ENCODE results near the gene TRMT61A. TPM values are rescaled to one million over a fixed set of nuclear protein-coding genes. Genes with fewer than 3 reads are reported as not detected.

Gene TRMT61A
- total RNA-seq (ENCODE audit: insufficient read depth, low replicate concordance) = 9.1 TPM

DNA sequence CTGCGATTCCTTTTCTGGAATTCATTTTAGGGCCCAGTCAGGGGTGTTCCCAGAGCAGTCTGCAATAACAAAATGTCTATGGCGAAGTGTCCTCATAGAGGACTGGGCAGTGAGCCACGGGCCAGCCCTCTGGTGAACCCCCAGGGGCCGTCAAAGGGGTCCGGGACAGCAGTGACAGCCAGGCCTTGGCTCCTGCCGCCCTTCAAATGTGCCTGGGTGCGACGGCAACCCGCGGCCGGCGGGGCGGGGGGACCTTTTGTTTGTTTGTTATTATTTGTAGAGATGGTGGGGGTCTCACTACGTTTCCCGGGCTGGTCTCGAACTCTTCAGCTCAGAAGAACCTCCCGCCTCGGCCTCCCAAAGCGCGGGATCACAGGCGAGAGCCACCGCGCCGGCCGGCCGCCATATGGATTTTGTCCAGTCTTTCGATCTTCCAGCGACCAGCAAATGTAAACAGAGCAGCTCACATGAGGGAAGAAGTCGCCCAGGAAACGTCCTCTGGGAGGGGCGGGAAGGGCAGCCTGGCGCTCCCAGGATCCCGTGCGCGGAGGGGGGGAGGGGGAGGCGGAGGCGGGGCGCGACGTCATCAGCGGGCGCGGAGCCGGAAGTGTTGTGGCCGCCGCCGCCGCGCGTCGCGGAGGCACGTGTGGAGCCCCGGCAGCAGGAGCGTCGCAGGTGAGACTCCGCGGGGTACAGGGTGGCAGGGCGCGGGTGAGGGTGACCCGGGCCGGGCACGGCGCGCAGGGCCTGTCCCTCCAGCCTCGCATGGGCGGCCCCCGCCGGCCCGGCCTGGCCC lies at the start of gene TRMT61A:
Gene TRMT61A (plus strand): TSS at position 610 of the 796 bp plus-strand sequence. CDS start 783 bp downstream, outside the sequence.
- DNase-seq (ENCODE audit: low spot score) = peak; percentile 91

DNA sequence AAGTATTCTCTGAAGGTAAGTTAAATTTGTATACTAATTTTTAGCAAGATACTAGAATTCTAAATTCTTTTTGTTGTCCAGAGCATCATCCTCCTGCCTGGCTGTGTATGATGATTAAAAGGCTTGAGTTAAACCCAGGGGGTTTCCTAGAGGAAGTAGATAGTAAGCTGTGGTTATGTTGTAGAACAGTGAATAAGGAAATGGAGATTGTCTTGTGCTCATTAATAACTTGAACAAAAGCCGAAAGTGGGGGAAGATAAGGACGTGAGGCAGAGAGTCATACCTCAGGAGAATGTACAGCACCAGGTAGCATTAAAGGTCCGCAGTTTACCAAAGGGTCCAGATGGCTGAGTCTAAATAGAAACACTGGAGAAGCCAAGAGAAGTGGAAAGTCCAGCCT lies 48.4 kb upstream of the TRMT61A start:
- DNase-seq (ENCODE audit: low spot score) = no peak

DNA sequence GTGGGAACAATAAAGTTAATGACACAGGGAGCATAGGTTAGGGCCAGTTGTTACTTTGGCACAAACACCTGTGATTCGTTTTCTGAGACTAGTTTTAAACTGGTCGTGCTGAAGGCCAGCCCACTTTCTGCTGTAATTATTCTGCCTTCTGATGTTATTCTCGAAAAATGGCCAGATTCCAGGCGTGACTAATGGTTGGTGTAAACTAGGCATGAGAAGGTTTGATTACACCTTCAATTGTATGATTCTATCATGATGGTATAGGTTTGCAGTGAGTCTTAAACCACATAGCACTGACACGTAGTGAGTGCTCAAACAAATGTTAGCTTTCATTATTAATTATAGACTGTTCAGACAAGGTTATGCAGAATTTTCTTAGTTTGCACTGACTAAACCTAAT lies 45.4 kb upstream of the TRMT61A start:
- DNase-seq (ENCODE audit: low spot score) = no peak

DNA sequence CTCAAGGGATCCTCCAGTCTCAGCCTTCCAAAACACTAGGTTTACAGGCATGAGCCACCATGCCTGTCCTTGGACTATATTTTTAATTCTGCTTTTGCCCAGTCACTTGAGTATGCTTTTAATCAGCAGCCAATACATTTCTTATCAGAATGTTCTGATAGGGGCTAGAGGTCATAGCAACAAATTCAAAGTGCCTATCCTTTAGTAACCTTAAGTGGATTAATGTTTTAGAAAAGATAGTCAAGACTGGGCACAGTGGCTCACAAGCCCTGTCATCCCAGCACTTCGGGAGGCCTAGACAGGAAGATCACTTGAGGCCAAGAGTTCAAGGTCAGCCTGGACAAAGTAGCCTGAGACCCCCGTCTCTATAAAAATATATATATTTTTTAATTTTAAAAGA lies 43.5 kb upstream of the TRMT61A start:
- DNase-seq (ENCODE audit: low spot score) = no peak

DNA sequence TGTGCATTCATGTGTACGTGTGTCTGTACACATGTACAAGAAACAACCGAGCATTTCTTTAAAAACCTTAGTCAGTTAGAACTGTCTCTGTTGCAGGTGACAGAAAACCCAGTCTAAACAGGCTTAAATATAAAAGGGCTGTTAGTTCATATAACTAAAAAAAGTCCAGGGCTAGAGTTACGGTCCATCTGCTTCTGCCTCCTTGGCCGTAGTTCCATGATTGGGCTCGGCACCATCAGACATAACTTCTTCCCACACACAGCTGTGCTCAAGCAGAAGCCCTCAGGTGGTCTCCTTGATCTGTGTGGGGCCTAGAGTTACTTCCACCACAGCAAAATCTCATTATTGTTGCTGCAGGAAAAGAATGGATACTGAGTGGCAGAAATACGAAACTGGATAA lies 40.9 kb upstream of the TRMT61A start:
- DNase-seq (ENCODE audit: low spot score) = no peak

GRCh38 chr14:103488960-103489359 lies 40.0 kb upstream of the TRMT61A start:
- DNase-seq (ENCODE audit: low spot score) = no peak

DNA sequence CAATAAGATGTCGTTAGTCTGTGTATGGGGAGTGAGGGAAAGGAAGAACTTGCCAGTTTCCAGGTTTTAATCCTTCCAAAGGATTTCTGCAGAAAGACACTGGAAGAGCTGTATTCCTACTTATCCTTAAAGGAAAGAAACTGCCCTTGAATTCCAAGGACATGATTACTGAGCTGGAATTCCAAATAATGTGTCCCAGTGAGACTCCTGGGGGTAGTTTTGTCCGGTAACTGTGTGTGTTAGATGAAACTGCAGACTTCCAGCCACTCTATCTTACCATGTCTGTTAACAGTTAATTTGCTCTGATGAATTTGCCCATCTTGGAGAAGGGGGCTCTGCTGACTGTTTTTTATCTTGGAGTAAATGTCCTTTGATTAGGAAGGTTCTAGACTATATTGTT lies 39.4 kb upstream of the TRMT61A start:
- DNase-seq (ENCODE audit: low spot score) = no peak

GRCh38 chr14:103491691-103492090 lies 37.3 kb upstream of the TRMT61A start:
- DNase-seq (ENCODE audit: low spot score) = no peak

DNA sequence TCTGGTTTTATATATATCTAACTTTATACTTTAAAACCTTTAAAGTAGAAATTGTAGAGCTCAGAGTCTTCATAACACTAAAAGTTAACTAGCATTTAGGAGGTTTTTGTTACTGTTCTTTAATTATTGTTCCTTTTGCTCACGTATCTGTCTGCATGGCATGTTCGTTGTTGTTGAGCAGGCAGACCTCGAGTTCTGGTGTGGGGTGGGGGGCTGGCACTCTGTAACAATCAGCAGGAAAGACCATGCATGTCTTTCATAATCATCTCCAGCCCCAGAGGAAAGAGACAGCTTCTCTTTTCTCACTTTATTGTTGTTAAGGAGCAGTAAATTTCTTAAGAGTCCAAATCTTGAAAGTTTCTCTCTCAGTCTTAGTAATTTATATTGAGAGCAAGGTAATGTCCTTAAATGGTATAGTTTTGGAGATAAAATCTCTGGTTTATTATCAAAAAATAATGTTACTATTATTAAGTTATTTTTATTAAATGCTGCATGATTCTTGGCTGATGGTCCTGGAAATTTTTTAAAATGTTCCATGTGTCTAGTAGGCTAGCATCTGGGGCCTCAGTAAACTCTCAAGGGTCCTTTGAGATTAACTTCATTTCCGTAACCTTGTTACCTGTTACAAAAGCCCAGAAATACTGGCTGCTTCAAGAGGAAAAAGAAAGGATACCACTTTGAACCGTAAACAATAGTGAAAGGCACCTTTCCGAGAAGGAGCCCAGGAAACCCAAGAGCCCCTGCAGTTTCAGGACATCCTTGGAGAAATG lies 36.7 kb upstream of the TRMT61A start:
- no peak for DNase-seq (ENCODE audit: low spot score)

- DNase-seq (ENCODE audit: low spot score) = no peak
Observed at GRCh38 chr14:103495854-103496253, 33.1 kb upstream of the TRMT61A start.

DNA sequence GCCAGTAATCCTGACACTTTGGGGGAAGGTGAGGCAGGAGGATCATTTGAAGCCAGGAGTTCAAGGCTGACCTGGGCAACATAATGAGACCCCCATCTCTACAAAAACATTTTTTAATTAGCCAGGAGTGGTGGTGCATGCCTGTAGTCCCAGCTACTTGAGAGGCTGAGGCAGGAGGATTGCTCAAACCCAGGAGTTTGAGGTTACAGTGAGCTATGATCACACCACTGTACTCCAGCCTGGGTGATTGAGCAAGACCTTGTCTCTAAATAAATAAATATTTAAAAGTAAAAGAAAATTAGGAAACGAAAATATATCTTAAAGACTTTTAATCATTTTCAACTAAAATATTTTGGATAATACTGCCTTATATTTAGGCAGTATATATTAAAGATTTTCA lies 32.2 kb upstream of the TRMT61A start:
- DNase-seq (ENCODE audit: low spot score) = no peak

GRCh38 chr14:103499709-103500108 lies 29.3 kb upstream of the TRMT61A start:
- no peak for DNase-seq (ENCODE audit: low spot score)

DNA sequence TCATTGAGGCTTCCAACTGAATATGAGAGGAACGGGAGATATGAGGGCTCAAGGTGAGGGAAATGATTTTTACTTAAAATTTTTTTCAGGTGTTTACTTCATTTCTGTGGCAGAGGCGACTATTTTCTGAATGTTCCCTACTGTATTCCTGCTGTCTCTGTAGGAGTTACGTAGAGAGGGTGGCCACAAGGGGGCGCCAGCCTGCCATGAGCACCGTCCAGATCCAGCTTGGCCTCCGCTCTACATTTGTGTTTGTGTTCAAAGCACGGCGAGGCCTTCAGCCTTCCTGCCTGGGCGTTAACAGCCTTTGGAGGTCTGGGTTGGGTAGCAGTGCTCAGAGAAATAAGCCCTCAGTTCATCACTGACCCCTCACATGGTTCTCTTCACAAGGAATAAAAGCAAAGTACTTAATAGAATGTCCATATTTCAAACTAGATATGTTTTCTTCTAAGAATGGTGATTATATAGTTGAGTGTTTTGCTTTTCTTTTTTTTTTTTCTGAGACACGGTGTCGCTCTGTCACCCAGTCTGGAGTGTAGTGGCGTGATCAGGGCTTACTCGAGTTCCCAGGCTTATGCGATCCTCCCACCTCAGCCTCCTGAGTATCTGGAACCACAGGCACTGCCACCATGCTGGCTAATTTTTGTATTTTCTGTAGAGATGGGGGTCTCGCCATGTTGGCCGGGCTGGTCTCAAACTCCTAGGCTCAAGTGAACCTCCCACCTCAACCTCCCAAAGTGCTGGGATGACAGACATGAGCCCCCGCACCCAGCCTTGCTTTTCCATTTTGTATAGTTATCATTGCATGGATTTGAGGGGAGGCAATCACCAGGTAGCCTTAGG lies 28.6 kb upstream of the TRMT61A start:
- DNase-seq (ENCODE audit: low spot score) = peak; percentile 88

- DNase-seq (ENCODE audit: low spot score) = no peak
Observed at GRCh38 chr14:103501041-103501870, 27.7 kb upstream of the TRMT61A start.

GRCh38 chr14:103501921-103502669 lies 26.9 kb upstream of the TRMT61A start:
- no peak for DNase-seq (ENCODE audit: low spot score)

- DNase-seq (ENCODE audit: low spot score) = no peak
Observed at GRCh38 chr14:103502877-103503276, 26.1 kb upstream of the TRMT61A start.

- no peak for DNase-seq (ENCODE audit: low spot score)
Observed at GRCh38 chr14:103503296-103503695, 25.7 kb upstream of the TRMT61A start.

- DNase-seq (ENCODE audit: low spot score) = no peak
Observed at GRCh38 chr14:103504991-103505565, 23.9 kb upstream of the TRMT61A start.

DNA sequence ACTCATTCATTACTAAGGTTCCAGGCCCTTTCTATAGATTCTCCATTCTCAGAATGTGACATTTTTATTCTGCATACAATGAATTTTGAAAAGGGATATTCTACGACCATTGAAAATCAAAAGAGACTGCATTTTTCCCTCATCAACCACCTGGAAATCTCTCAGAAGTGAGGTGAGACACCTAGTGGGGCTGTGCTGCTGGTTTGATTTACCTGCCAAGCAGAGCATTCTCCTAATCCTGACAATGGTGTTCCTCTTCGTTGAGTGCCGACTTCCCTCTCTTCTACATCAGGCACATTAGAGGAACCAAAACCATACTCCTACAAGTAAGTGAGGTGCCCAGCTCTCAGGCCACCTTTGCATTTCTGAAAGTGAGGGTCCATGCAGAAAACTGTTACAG lies 21.2 kb upstream of the TRMT61A start:
- no peak for DNase-seq (ENCODE audit: low spot score)

Data from umbilical cord (tissue), 2 donors.